Pancreas (tissue), 10 donors: ENCODE data around the gene CDS2. TPM values are rescaled to one million over a fixed set of nuclear protein-coding genes. Genes with fewer than 3 reads are reported as not detected.

Experiments used
- ATAC-seq, 4 donors: fragments of 200-7000 bp; cut with Tn5 transposase; one replicate each; pipeline versions ENCODE4 v1.8.0 to v1.9.1; 2020; ENCODE audit warnings: mild to moderate bottlenecking in 4 of 4, moderate library complexity in 4 of 4
- DNase-seq, 6 donors: peaks; one replicate each; pipeline ENCODE4 v3.0.0-alpha.2; 2020
- FAIRE-seq: peaks from 2 replicates; lab custom pipeline; 2012; peaks lifted over from hg19 to GRCh38; lab: Jason Lieb, UNC
- H3K27ac ChIP-seq, 4 donors: fragments of 200-600 bp; sonication (generic); 1 replicate in 3 of 4; 2 replicates in 1 of 4; pipeline versions ENCODE4 v1.5.0 to v1.8.0; 2020
- H3K27me3 ChIP-seq, 4 donors: fragments of 200-600 bp; one replicate each; pipeline ENCODE4 v1.8.0; 2021
- H3K36me3 ChIP-seq, 3 donors: fragments of 200-600 bp; sonication (generic) in 1 of 3; one replicate each; pipeline versions ENCODE4 v1.5.0 to v1.8.0; 2020 to 2021
- H3K4me1 ChIP-seq, 3 donors: fragments of 200-600 bp; one replicate each; pipeline ENCODE4 v1.8.0; 2021
- H3K4me3 ChIP-seq, 4 donors: fragments of 200-600 bp; sonication (generic) in 2 of 4; one replicate each; pipeline versions ENCODE4 v1.5.0 to v1.8.0; 2020 to 2021
- H3K9me3 ChIP-seq, 4 donors: fragments of 200-600 bp; one replicate each; pipeline ENCODE4 v1.8.0; 2021
- CTCF ChIP-seq, 4 donors: fragments of 200-600 bp; sonication (generic) in 3 of 4; IDR thresholded peaks; one replicate each; pipeline versions ENCODE4 v1.5.0 to v1.8.0; 2021; ENCODE audit warnings: antibody characterized with exemption in 4 of 4
- WGBS, 2 donors: extraction: QIAGEN DNeasy Blood & Tissue Kit; methylation state at CpG; one replicate each; pipeline ENCODE4 v1.1.7; 2013; 5-methylcytosine and 5-hydroxymethylcytosine counted together
- intact Hi-C, 3 donors: fragments of 100-400 bp; cut with DNase I; formaldehyde crosslinking; loops; one replicate each; pipeline versions ENCODE4 v1.11.1 to v1.14.2; 2022
- polyA plus RNA-seq, 2 donors: library from polyadenylated mRNA; stranded (reverse); fragments of 200-250 nt; gene quantifications; one replicate each; pipeline ENCODE4 v1.2.3, GENCODE V29; 2013
- total RNA-seq, 6 donors: library from RNA; stranded (reverse); fragmentation: NEBNext Ultra II Directional in 4 of 6; extraction: Animal tissue kit (Norgen Biotek cat#: 25700) in 4 of 6; gene quantifications; one replicate each; pipeline versions ENCODE4 v1.2.1 to v1.2.4, GENCODE V29; 2021 to 2023
- donor health status: healthy with polysubstance abuse.
- donor health status: DM: no; HTN: no; CAD: no; lungs with moderate emphysema.
- donor health status: DM: no; HTN: no; CAD: no.
- donor health status: control.
- donor health status: control.
- donor health status: Bipolar disorder and iron deficiency.
- donor health status: DM: yes; HTN: yes; CAD: no.
- donor health status: DM: no; HTN: no; CAD: no.
- donor health status: DM: no; HTN: no; CAD: no.
- donor health status: DM: yes; HTN: yes; CAD: no.

The CDS2 gene
- total and polyA plus RNA-seq, 8 donors: 4.6 to 27.1 (median 14.6) TPM

- 83 to 86% methylated on average over 3 of the region's 3 CpGs for WGBS, 2 donors
- no peak for DNase-seq
- Histone ChIP-seq H3K4me3 (no peak overlapping the region), H3K36me3 (no peaks in the 10 kb centered on the region), H3K27ac (no peak overlapping the region), H3K27me3 (no peaks in the 10 kb centered on the region), H3K9me3 (no peaks in the 10 kb centered on the region), H3K4me1 (no peaks in the 10 kb centered on the region)
- no peak for TF ChIP-seq CTCF (IDR thresholded peaks at IDR 0.05)
- FAIRE-seq: no peak
- ATAC-seq: no peak
- intact Hi-C loops: no loop called here
Measured at GRCh38 chr20:5159928-5160327, 33.1 kb downstream of the CDS2 start.

GRCh38 chr20:5160882-5161281 lies 34.1 kb downstream of the CDS2 start:
- ATAC-seq: no peak
- H3K36me3 ChIP-seq: no peaks in the 10 kb centered on the region
- H3K9me3 ChIP-seq: no peaks in the 10 kb centered on the region
- FAIRE-seq: no peak
- H3K27me3 ChIP-seq: no peaks in the 10 kb centered on the region
- H3K27ac ChIP-seq: no peak overlapping the region
- no peak for DNase-seq
- H3K4me3 ChIP-seq: no peak overlapping the region
- no peaks in the 10 kb centered on the region for H3K4me1 ChIP-seq
- no peak for TF ChIP-seq CTCF (IDR thresholded peaks at IDR 0.05)
- intact Hi-C loops: no loop called here

- no peaks in the 10 kb centered on the region for H3K36me3 ChIP-seq
- intact Hi-C loops: no loop called here
- DNase-seq (no peak), ATAC-seq (no peak), FAIRE-seq (no peak)
- no peak overlapping the region for H3K27ac ChIP-seq
- WGBS, 2 donors: 91 to 94% methylated on average over 6 of the region's 6 CpGs
- no peak for TF ChIP-seq CTCF (IDR thresholded peaks at IDR 0.05)
- no peaks in the 10 kb centered on the region for H3K27me3 ChIP-seq
- no peaks in the 10 kb centered on the region for H3K4me1 ChIP-seq
- no peak overlapping the region for H3K4me3 ChIP-seq
- H3K9me3 ChIP-seq: no peaks in the 10 kb centered on the region
Measured at GRCh38 chr20:5161536-5162164, 34.8 kb downstream of the CDS2 start.

- no peak for FAIRE-seq
- no peak for DNase-seq
- Histone ChIP-seq H3K27ac (no peak overlapping the region), H3K4me3 (no peak overlapping the region), H3K9me3 (no peaks in the 10 kb centered on the region), H3K27me3 (no peaks in the 10 kb centered on the region), H3K36me3 (no peaks in the 10 kb centered on the region), H3K4me1 (no peaks in the 10 kb centered on the region)
- no peak for ATAC-seq
- intact Hi-C loops: no loop called here
- WGBS, 2 donors: 81 to 87% methylated on average over 13 of the region's 13 CpGs
- no peak for TF ChIP-seq CTCF (IDR thresholded peaks at IDR 0.05)
Measured at GRCh38 chr20:5164645-5165625, 38.1 kb downstream of the CDS2 start.
